Neural crest cell (in vitro differentiated cells): Measurements from ENCODE around the gene P4HA2. TPM values are rescaled to one million over a fixed set of nuclear protein-coding genes. Genes with fewer than 3 reads are reported as not detected.

Experiments
- DNase-seq: peaks from one replicate; pipeline ENCODE4 v3.0.0; 2021; ENCODE audit warnings: low read depth, mixed read lengths, low spot score
- H3K27ac Mint-ChIP-seq: one replicate; pipeline ENCODE4 v1.8.0; 2021; ENCODE audit warnings: mild to moderate bottlenecking, mixed read lengths; ENCODE audit not compliant: unreplicated experiment
- H3K27me3 Mint-ChIP-seq: 2 replicates; pipeline ENCODE4 v1.8.0; 2021; ENCODE audit warnings: low read depth, mild to moderate bottlenecking, mixed read lengths
- H3K36me3 Mint-ChIP-seq: 2 replicates; pipeline ENCODE4 v1.8.0; 2021; ENCODE audit warnings: low read depth, mild to moderate bottlenecking, mixed read lengths
- H3K4me1 Mint-ChIP-seq: 2 replicates; pipeline ENCODE4 v1.8.0; 2021; ENCODE audit warnings: mixed read lengths
- H3K4me3 Mint-ChIP-seq: one replicate; pipeline ENCODE4 v1.8.0; 2021; ENCODE audit warnings: mild to moderate bottlenecking, mixed read lengths
- H3K9me3 Mint-ChIP-seq: 2 replicates; pipeline ENCODE4 v1.8.0; 2021; ENCODE audit warnings: mixed read lengths
- total RNA-seq: library from RNA; stranded (reverse); gene quantifications from 2 replicates; pipeline ENCODE4 v1.2.1, GENCODE V29; 2021
- TF ChIP-seq, protein P1 (sequence below): fragments of 200-600 bp; sonication (generic); conservative IDR thresholded peaks from 2 replicates; pipeline ENCODE4 v1.5.0; 2021; ENCODE audit warnings: antibody characterized with exemption, mild to moderate bottlenecking

The P4HA2 gene
- total RNA-seq, 1 donor from 2014 or later: 10.8 TPM

- H3K27ac Mint-ChIP-seq: peak overlapping the region; percentile 71
- no peaks in the 10 kb centered on the region for H3K9me3 Mint-ChIP-seq
- H3K4me1 Mint-ChIP-seq: peaks cover 67% of the 10 kb centered on the region
- peaks cover 12% of the 10 kb centered on the region for H3K36me3 Mint-ChIP-seq
- TF ChIP-seq, protein P1, sequence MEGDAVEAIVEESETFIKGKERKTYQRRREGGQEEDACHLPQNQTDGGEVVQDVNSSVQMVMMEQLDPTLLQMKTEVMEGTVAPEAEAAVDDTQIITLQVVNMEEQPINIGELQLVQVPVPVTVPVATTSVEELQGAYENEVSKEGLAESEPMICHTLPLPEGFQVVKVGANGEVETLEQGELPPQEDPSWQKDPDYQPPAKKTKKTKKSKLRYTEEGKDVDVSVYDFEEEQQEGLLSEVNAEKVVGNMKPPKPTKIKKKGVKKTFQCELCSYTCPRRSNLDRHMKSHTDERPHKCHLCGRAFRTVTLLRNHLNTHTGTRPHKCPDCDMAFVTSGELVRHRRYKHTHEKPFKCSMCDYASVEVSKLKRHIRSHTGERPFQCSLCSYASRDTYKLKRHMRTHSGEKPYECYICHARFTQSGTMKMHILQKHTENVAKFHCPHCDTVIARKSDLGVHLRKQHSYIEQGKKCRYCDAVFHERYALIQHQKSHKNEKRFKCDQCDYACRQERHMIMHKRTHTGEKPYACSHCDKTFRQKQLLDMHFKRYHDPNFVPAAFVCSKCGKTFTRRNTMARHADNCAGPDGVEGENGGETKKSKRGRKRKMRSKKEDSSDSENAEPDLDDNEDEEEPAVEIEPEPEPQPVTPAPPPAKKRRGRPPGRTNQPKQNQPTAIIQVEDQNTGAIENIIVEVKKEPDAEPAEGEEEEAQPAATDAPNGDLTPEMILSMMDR: no peak
- H3K27me3 Mint-ChIP-seq: no peaks in the 10 kb centered on the region
- no peak for DNase-seq
- H3K4me3 Mint-ChIP-seq: no peak overlapping the region
Measured at GRCh38 chr5:132268769-132269551, 41.3 kb upstream of the P4HA2 start.

DNA sequence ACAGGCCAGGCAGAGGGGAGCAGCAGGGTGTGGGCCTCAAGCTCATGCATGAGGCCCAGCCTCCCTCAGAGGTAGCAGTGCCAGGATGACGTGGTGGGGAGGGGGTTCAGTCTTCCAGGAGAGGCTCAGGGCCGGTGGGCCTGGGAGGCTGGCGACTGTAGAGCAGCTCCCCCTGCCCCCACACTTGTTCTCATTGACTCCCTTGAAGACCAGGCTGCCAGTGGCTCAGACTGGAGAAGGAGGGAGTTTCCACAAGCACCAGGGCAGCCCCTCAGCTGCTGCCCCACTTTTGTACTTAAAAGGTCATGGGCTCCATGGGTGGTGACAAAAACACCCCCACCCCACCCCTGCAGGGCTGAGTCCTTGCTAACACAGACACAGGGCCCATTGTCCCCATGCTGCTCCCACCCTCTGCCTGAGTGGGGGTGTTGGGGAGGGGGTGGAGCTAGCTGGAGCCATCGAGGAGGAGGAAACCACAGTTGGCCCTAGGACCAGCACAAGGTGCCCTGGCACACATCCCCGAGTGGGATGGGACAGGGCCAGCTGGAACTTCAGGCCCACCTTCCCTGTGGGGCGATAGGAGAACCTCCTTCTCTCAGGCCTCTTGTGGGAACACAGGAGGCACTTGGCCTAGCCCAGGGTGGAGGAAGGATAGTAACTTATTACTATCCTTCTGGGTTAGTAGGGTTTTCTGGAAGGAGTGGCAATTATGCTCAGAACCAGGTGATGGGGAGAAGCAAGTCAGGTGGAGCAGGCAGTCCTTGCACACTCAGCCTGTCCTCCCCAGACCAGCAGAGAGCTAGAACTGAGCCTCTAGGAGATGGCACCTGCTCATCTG is 40.5 kb upstream of the P4HA2 start:
- H3K4me1 Mint-ChIP-seq: peaks cover 62% of the 10 kb centered on the region
- TF ChIP-seq, protein P1: no peak
- peaks cover 12% of the 10 kb centered on the region for H3K36me3 Mint-ChIP-seq
- no peaks in the 10 kb centered on the region for H3K27me3 Mint-ChIP-seq
- peak overlapping the region; percentile 34 for H3K4me3 Mint-ChIP-seq
- DNase-seq: peak; percentile 50
- H3K9me3 Mint-ChIP-seq: no peaks in the 10 kb centered on the region
- peak overlapping the region; percentile 91 for H3K27ac Mint-ChIP-seq

GRCh38 chr5:132267166-132267739 is 39.6 kb upstream of the P4HA2 start:
- TF ChIP-seq, protein P1: no peak
- Mint-ChIP-seq H3K27ac (peak overlapping the region; percentile 91), H3K9me3 (no peaks in the 10 kb centered on the region), H3K4me1 (peaks cover 57% of the 10 kb centered on the region), H3K4me3 (no peak overlapping the region), H3K27me3 (no peaks in the 10 kb centered on the region), H3K36me3 (peaks cover 10% of the 10 kb centered on the region)
- DNase-seq: no peak

GRCh38 chr5:132266836-132267160 is 39.1 kb upstream of the P4HA2 start:
- no peak for DNase-seq
- Mint-ChIP-seq H3K27ac (peak overlapping the region; percentile 43), H3K27me3 (no peaks in the 10 kb centered on the region), H3K4me1 (peaks cover 61% of the 10 kb centered on the region), H3K9me3 (no peaks in the 10 kb centered on the region), H3K4me3 (no peak overlapping the region), H3K36me3 (peaks cover 11% of the 10 kb centered on the region)
- TF ChIP-seq, protein P1: no peak

DNA sequence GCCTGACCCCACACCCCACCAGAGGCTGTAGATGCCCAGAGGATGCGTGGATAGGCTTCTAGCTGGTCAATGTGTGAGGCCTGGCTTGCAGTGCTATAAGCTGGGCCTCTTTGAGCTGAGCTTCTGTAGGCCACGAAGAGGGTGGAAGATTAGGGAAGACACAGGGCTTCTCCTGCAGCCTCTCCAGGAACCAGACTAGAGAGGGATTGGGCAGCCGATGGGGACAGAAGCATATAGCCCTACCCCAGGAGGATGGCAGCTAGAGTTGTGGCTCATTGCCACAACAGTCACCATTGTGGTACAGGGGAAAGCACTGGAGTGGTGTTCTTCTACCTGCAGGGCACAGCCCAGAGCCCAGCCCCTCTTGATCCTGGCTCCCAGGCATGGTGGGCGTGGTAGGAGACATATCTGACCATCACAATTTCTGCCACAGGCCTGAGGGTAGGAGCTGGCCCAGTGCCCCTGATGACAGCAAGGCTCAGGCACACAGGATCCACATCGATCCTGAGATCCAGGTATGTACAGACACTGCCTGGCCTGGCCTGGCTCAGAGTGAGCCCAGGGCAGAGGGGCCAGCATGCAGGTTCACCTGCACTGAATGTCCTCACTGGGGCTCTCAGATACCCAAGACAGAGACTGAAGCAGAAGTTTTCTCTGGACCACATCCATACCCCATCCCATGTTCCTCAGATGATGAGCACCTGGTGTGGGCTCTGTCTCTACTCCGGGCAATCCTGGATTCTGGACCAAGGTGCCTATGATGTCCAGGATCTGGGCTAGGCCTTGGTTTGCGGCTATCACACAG is 38.6 kb upstream of the P4HA2 start:
- no peaks in the 10 kb centered on the region for H3K9me3 Mint-ChIP-seq
- DNase-seq: no peak
- H3K27ac Mint-ChIP-seq: peak overlapping the region; percentile 27
- H3K4me1 Mint-ChIP-seq: peaks cover 66% of the 10 kb centered on the region
- no peaks in the 10 kb centered on the region for H3K27me3 Mint-ChIP-seq
- no peak overlapping the region for H3K4me3 Mint-ChIP-seq
- peaks cover 12% of the 10 kb centered on the region for H3K36me3 Mint-ChIP-seq
- TF ChIP-seq, protein P1: no peak
